Panc1 (cell line): Measurements from ENCODE around the gene DLG5.

Experiments
- POLR2AphosphoS5 ChIP-seq: IDR thresholded peaks from 2 replicates; pipeline ENCODE4 v1.6.1; 2012; ENCODE audit warnings: mild to moderate bottlenecking, low read depth, low read length, moderate library complexity
- REST ChIP-seq, 2 experiments: IDR thresholded peaks; 2 replicates each; pipeline ENCODE4 v1.6.1; 2011 to 2012; ENCODE audit warnings: low read depth in 2 of 2, control low read depth in 1 of 2, low read length in 1 of 2, mild to moderate bottlenecking in 1 of 2, moderate library complexity in 1 of 2; ENCODE audit not compliant: insufficient read depth in 1 of 2
- TF ChIP-seq, protein P1 (sequence below): fragments of 450-650 bp; IDR thresholded peaks from 2 replicates; pipeline ENCODE4 v1.5.1; 2017; ENCODE audit warnings: mild to moderate bottlenecking

DNA sequence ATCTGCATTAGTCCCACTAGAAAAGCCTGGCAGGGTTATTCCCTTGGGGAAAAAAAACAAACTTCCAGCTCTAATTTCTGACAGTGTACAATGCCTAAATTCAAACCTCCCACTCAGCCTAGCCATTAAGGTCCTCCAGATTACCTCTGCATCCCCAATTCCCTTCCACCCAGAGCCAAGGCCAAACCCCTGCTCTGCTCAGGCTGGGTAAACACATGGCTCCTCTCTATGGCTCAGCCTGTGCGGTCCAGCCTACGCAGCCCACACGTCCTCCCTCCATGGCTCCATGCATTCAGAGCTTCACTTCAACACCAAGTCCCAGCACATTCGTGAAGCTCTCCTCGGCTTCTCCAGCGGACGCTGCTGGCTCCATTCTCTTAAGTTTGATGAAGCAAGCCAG lies 5.2 kb downstream of the DLG5 start:
- TF ChIP-seq, protein P1, sequence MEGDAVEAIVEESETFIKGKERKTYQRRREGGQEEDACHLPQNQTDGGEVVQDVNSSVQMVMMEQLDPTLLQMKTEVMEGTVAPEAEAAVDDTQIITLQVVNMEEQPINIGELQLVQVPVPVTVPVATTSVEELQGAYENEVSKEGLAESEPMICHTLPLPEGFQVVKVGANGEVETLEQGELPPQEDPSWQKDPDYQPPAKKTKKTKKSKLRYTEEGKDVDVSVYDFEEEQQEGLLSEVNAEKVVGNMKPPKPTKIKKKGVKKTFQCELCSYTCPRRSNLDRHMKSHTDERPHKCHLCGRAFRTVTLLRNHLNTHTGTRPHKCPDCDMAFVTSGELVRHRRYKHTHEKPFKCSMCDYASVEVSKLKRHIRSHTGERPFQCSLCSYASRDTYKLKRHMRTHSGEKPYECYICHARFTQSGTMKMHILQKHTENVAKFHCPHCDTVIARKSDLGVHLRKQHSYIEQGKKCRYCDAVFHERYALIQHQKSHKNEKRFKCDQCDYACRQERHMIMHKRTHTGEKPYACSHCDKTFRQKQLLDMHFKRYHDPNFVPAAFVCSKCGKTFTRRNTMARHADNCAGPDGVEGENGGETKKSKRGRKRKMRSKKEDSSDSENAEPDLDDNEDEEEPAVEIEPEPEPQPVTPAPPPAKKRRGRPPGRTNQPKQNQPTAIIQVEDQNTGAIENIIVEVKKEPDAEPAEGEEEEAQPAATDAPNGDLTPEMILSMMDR: no peak
- TF ChIP-seq REST (IDR thresholded peaks at IDR 0.05; ENCODE audit: insufficient read depth in 1 of 2, low read depth in 2 of 2, low read length in 1 of 2) (no peak), POLR2AphosphoS5 (no peak)
